ENCODE data around the gene PYDC2.

The PYDC2 gene

DNA sequence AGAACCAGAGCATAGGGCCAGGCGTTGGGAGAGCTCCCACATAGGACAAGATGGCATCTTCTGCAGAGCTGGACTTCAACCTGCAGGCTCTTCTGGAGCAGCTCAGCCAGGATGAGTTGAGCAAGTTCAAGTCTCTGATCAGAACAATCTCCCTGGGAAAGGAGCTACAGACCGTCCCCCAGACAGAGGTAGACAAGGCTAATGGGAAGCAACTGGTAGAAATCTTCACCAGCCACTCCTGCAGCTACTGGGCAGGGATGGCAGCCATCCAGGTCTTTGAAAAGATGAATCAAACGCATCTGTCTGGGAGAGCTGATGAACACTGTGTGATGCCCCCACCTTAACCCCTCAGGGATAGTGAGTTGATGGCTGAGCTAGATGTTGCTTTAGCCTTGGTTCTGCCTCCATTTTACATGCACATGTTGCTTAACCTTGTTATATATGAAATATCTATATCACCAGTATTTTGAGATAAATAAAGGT lies at the start of gene PYDC2:
TSS of gene PYDC2 (plus strand) at position 51 of the 483 bp plus-strand sequence. CDS start at position 51, 0 bp downstream.
- no peak for DNase-seq

DNA sequence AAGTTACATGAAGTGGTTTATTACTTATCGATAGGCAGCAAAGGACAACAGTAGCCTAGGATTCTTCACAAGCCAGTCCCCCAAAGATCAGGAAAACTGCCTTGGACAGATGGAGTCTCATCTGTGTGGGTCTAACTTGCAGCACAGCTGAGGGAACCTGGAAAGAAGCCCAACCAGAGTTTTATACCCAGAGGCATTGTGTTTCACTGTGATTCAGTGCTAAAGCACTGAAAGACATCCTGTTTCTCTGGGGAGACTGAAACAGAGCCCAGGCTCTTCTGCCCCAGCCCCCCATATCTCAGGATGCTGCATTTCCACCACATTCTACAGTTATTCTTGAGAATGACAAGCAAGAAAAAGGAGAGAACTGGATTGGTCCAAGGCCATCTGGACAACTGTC lies 48.2 kb upstream of the PYDC2 start:
- DNase-seq: no peak

DNA sequence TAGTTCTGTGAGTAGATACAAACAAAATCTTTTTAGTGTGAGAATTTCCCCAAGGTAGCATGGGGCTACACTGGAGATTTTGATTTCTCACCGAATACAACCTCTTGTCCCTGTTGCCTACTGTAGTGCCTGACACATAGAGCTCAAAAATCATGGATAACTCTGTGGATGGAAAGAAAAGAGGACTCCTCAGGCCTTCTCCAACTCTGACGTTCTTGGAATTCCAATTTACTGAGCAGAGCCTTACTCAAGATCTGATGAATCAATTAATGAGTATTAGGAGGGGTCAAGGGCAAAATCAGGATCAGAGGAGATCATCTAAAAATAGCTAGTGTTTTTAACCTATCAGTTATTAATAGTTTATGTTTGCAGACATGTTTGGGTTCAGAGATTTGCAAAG lies 46.7 kb upstream of the PYDC2 start:
- no peak for DNase-seq

DNA sequence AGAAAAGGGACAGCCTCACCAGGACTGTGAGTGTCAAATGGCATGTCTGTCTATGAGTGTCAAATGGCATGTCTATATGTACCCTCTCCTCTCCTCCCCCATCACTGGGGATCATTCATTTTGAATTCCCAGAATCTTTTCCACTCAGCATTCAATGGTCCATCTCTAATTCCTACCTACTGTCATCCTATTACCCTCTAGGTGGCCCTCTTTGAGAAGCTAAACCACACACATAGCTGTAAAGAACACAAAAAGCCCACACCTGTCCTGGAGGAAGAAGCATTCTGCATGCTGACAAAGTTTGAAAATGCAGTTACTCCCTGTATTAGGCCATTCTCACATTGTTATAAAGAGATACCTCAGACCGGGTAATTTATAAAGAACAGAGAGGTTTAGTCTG lies 46.2 kb upstream of the PYDC2 start:
- no peak for DNase-seq

DNA sequence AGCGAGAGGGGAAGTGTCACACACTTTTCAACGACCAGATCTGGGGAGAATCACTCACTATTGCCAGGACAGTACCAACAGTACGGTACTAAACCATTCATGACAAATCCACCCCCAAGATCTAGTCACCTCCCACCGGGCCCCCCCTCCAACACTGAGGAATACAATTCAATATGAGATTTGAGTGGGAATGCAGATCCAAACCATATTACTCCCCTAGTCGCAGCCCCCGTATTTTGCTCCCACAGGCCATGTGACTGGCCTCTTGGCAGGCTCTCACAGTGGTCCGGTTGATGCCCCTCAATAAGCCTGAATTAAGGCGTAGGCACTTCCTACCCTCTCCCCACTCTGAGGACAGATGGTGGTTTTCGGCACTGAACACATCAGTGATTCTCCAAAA lies 45.4 kb upstream of the PYDC2 start:
- DNase-seq: no peak

DNA sequence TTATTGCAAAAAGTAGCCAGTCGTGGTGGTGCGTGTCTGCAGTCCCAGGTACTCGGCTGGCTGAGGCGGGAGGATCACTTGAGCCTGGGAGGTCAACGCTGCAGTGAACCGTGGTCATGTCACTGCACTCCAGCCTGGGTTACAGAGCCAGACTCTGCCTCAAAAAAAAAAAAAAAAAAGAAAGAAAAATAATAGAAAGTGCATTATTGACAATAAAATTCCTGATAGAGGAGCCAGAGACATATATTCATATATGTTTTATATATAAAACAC lies 43.6 kb upstream of the PYDC2 start:
- no peak for DNase-seq

DNA sequence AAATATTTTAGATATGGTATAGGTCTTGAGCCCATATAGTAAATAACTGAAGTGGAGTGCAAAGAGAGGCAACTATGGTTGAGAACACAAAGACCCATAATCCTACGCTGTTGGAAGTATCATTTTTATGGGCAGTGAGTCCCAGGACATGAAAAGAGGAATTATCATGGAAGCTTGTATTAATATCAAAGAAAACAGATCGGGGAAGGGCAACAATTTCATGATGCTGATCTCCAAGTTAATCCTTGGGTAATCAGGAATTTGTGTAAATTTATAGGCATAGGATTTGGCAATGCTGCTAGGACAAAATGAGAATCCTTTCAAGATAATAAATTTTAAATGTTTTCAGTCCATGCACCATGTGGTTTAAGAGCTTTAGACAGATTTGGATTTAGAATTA lies 40.2 kb upstream of the PYDC2 start:
- no peak for DNase-seq

DNA sequence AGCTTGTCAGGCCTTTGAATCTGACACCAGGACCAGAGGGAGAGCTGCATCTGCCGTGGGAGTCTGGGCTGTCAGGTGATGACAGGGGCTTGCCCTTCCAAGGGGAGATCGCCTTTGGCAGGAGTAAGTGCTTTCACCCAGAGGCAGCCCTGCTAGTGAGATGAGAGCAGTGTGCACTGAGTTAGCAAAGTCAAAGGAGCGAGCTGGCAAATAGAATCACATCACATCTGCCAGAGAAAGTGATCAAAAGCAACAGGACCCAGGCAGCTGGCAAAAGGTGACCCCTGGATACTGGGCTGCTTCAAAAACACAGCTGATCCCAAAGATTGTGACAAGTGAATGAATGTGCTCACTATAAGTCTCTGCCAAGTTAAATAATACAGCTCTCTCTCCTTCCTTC lies 36.1 kb upstream of the PYDC2 start:
- DNase-seq: no peak

DNA sequence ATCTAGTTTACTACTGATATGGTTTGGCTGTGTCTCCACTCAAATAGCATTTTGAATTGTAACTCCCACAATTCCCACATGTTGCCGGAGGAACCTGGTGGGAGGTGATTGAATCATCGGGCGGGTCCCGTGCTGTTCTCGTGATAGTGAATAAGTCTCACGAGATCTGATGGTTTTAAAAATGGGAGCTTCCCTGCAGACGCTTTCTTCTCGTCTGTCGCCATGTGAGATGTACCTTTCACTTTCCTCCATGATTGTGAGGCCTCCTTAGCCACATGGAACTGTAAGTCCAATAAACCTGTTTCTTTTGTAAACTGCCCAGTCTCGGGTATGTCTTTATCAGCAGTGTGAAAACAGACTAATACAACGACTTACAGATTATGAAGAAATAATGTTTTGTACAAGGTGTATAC lies 35.6 kb upstream of the PYDC2 start:
- DNase-seq: peak in 7 of 56 donors; percentile 0 to 16 (median 5)

DNA sequence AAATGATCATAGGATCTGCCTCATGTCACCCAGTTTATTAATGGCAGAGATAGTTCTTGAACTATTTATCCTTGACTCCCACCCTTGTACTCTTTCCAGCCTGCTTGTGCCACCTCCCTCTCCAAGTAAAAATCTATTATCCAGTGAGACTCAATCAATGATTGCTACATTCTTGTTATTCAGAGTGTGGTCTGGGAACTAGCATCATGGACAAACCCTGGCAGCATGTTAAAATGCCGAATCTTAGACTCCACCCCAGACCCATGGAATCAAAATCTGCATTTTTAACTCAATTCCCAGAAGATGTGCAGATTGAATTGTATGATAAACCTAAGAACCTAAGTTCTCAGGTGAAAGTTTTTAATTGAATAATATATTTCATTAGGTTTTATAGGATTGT lies 34.7 kb upstream of the PYDC2 start:
- DNase-seq: no peak

DNA sequence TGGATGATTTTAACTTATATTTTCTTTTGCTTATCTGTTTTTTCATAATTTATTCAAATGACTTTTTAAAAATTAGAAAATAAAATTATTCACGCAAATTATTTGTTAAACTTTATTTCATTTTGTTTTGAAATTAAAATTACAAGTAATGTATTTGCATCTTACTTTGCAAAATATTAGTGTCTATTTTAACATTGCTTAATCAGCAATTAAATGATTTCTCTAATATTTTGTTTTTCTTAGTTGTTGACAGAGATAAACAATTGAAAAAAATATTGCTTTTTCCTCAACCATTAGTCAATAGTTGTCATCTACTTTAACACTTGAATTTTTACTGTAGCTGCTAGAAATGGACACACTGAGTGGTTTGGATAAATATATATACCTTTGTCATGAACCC lies 32.8 kb upstream of the PYDC2 start:
- no peak for DNase-seq

DNA sequence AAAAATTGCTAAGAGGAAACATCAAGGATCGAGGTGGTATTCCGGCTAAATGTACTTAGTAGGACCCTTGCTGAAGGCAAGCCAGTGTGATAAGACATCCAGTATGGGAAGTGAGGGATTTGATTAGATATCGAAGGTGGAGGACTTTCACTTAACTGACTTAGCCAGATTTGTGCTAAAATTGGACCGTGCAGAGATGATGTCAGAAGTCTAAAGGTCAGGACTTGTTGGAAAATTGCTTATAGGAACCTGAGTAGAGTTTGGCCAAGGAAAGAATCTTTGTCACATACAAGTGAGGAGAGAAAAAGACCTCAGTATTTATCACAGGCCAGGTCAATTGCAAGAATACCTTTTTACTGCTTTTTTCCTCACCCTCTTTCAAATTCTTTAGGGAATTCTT lies 30.9 kb upstream of the PYDC2 start:
- DNase-seq: no peak

DNA sequence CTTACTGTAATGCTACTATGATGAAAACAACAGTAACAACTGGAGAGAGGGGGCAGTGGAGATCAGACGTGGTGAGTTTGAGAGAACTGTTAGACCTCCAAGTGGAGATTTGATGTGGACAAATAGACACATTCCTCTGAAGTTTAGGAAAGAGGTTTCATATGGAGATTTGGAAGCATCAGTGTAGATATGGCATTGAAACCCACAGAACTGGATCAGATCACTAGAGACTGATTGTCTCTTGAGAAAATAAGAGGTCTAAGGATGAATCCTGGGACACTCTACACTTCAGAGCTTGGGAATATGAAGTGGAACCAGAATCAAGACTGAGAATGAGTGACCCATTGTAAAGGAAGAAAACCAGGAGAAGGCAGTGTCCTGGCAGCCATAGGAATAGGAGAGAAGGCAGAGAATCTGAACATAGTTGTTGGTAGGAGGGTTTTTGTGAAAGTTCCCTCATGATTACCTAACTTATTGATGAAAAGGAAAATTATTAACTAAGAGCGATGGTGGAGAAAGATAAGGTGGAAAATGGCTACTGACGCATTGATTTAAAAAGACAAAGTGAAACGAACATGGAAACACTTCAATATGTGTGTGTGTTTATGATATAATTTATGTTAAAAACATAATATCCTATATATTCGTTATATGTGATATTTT lies 29.7 kb upstream of the PYDC2 start:
- no peak for DNase-seq

DNA sequence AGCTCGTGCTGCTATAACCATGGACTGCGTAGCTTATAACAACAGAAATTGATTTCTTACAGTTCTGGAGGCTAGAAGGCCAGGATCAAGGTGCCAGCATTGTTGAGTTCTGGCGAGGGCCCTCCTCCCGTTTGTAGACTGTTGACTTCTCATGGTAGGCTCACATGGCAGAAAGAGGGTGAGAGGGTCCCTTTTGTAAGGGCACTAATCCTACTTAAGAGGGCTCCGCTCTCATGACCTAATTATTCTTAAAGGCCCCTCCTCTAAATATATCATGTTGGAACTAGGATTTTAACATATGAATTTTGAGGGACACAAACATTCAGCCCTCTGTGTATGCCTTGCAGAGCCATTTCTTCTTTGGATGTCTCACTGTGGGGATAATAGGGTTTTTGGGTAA lies 28.8 kb upstream of the PYDC2 start:
- no peak for DNase-seq

DNA sequence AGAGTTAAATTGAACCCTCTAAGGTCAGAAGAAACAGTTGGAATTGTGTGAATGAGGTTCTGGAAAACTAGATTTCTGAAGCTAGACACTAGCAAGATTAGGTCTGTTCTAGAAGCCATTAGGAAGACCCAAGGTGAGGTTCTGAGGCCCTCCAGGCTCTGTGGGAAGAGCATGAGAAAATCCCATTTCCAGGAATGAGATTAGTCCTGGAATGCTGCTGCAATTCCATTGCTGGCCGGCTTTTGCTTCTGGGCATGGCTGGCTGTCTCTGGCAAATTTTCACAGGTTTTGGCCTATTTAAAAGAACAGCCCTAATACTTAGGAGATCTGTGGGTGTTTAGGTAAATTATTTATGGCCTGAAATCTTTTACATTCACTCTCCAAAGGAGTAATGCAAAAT lies 26.9 kb upstream of the PYDC2 start:
- DNase-seq: no peak

DNA sequence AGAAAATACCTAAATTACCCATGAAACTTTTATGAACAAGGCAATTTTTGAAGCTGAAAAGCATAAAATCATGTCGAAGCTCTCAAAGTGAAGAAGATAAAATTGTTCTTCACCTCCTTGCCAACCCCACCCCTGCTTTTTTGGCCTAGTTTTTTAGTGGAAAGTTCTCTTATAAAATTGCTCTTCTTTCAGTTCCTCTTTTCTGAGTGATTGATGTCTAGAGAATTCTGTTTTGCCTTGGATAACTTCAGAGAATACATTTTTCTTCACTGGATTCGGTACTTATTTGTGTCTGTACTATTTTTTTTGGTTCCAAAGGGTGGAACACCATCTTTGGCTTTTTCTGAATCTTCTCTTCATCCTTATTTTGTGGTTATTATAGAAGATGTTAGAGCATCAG lies 25.0 kb upstream of the PYDC2 start:
- DNase-seq: no peak

DNA sequence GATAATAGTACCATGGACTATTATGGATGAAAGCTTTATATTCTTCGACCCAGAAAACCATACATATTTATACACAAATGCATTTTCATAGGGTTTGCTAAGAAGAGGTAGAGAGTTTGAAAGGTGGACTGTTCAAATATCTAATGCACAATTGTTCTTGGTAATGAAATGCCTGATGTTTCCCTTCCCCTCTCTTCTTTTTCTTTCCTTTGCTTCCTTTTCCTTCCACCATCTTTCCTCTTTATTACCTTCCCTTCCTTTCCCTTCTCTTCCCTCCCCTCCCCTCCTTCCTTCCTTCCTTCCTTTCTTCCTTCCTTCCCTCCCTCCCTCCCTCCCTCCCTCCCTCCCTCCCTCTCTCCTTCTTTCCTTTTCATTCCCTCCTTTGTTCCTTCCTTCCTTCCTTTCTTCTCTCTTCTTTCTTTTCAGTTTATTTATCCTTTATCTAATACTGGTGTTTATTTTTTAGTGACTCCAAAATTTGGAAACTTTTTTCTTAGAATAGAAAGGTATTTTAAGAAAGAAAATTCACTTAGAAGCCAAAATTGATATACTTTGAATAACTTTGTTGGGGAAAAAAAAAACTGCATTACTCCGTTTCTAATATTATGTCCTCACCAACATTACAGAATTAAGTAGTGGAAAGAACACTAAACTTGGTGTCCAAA lies 22.7 kb upstream of the PYDC2 start:
- no peak for DNase-seq

DNA sequence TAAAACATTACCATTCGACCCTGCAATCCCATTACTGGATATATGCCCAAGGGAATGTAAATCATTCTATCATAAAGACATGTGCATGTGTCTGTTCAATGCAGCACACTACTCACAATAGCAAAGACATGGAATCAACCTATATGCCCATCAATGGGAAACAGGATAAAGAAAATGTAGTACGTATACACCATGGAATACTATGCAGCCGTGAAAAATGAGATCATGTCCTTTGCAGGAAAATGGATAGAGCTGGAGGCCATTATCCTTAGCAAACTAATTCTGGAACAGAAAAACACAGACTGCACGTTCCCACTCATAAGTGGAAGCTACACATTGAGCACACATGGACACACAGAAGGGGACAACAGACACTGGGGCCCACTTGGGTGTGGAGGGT lies 20.4 kb upstream of the PYDC2 start:
- DNase-seq: no peak

DNA sequence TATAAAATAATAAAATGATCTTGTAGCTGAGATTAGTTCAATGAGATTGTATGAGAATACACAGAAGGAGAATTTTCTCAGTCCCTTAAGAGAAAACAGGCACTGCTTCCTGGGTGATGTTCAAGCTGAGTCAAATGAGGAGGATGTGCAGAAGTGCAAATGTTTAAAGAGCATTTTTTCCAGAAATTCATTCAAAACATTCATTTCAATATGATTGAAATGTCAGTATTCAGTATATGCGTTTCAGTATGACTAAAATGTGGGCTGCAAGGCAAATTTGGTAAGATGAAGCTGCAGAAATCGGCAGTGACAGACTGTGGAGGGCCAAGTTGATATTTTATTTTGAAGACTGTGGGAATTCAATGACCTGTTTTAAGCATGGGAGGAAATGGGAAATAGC lies 19.3 kb upstream of the PYDC2 start:
- DNase-seq: peak in 2 of 56 donors; percentile 1 to 5

DNA sequence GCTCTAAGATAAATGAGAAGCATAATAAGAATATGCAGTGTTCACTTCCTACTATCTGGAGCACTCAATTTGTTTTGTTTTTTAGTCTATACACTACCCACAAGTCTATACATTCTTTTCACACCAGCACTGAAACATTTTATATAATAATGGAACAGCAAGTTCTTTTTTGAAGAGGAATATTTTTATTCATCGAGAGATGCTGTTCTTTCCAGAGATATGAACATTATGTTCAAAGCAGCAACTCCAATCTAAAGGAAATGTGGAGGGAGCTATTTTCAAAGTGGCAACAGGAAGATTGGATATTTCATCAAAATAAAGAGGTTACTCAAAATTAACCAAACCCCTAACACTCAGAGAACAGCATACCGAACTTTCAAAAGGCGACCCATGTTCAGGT lies 16.4 kb upstream of the PYDC2 start:
- DNase-seq: no peak

DNA sequence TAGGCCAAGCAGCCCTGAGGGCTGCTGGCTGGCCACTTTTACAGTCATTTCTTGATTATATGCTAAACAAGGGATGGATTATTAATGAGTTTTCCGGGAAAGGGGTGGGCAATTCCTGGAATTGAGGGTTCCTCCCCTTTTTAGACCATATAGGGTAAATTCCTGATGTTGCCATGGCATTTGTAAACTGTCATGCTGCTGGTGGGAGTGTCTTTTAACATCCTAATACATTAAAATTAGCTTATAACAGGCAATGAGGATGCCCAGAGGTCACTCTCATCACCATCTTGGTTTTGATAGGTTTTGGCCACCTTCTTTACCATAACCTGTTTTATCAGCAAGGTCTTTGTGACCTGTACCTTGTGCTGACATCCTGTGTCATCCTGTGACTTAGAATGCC lies 11.7 kb upstream of the PYDC2 start:
- no peak for DNase-seq

DNA sequence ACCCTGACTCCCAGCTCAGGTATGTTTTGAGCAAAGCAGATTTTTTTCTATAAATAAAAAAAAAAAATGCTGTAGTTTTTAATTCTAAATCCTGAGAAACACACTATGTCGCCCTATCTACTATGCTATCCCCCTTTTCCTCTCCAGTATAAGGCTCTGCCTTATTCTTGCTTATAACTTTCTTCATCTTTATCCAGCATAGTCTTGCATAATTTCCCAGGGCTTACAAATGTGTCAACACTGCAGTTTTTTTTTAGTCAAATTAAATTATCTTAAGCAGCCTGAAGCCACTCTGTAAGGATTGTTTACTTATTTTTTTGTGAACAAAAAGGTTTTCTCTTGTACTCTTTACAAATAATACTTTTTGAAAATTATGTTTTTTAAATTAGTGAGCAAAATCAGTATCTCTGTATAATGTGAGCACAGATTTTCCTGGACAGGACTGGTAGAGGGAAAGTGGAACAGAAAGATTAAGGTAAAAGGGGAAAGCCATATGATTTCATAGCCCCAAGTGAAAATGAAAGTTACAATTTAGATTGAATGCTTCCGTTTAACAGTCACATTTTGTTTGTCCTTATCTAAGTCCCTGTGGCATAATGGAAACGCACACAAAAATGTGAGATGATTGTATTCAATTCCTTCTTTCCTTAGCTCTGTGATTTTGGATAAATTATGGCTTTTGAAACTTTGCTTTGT lies 5.6 kb upstream of the PYDC2 start:
- no peak for DNase-seq

DNA sequence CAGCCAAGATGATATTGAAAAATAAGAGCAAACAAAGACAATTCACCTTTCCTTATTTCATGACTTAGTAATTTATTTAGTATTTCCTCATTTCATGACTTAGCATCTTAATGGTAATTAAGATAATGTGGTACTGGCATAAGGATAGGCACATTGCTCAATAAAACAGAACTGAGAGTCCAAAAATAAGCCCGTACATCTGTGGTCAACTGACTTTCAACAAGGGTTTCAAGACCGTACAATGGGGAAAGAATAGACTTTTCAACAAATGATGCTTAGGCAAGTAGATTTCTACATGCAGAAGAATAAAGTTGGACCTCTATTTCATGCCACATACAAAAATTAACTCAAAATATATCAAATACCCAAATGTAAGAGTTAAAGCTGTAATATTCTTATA lies 603 bp upstream of the PYDC2 start:
- DNase-seq: no peak
